DOHH2 (cell line): ENCODE results near the gene DOCK11.
A peak's percentile ranks its signal among the peaks of the same experiment; 100 is the strongest.

Experiments used
- H3F3A ChIP-seq: fragments of 200-600 bp; sonication (generic), shearing (Covaris generic); 2 replicates; pipeline ENCODE4 v1.6.0; 2016; ENCODE audit warnings: antibody characterized with exemption, mild to moderate bottlenecking; ENCODE audit not compliant: control insufficient read depth, insufficient read depth
- H3K27ac ChIP-seq: fragments of 200-600 bp; sonication (generic); 2 replicates; pipeline ENCODE4 v1.5.1; 2014; ENCODE audit warnings: low read depth, mild to moderate bottlenecking, low read length, moderate library complexity
- H3K27me3 ChIP-seq: fragments of 200-600 bp; sonication (generic); 2 replicates; pipeline ENCODE4 v1.6.1; 2014; ENCODE audit warnings: mild to moderate bottlenecking, low read length, mixed read lengths; ENCODE audit not compliant: control insufficient read depth
- H3K36me3 ChIP-seq: fragments of 200-600 bp; sonication (generic); 2 replicates; pipeline ENCODE4 v1.6.1; 2014; ENCODE audit warnings: mild to moderate bottlenecking, low read length, moderate library complexity, mixed read lengths; ENCODE audit not compliant: control insufficient read depth
- H3K4me1 ChIP-seq: fragments of 200-600 bp; sonication (generic); 2 replicates; pipeline ENCODE4 v1.6.1; 2014; ENCODE audit warnings: mild to moderate bottlenecking, low read length, mixed read lengths; ENCODE audit not compliant: control insufficient read depth
- H3K4me2 ChIP-seq: fragments of 200-600 bp; sonication (generic); 2 replicates; pipeline ENCODE4 v1.6.0; 2014; ENCODE audit warnings: mild to moderate bottlenecking, low read length, moderate library complexity
- H3K4me3 ChIP-seq: fragments of 200-600 bp; sonication (generic); 2 replicates; pipeline ENCODE4 v1.5.1; 2014; ENCODE audit warnings: mild to moderate bottlenecking, low read length, mixed read lengths
- H3K79me2 ChIP-seq: fragments of 200-600 bp; sonication (generic); 2 replicates; pipeline ENCODE4 v1.6.1; 2014; ENCODE audit warnings: mild to moderate bottlenecking, low read length, mixed read lengths; ENCODE audit not compliant: control insufficient read depth
- H3K9me2 ChIP-seq: fragments of 200-600 bp; sonication (generic); replicated peaks from 2 replicates; pipeline ENCODE4 v1.6.1; 2014; ENCODE audit warnings: mild to moderate bottlenecking, low read length, mixed read lengths; ENCODE audit not compliant: control insufficient read depth
- H3K9me3 ChIP-seq: fragments of 200-600 bp; sonication (generic); 2 replicates; pipeline ENCODE4 v1.6.1; 2014; ENCODE audit warnings: antibody characterized with exemption, low read length, mixed read lengths; ENCODE audit not compliant: control insufficient read depth, insufficient read depth
- H4K20me1 ChIP-seq: fragments of 200-600 bp; sonication (generic); 2 replicates; pipeline ENCODE4 v1.6.0; 2014; ENCODE audit warnings: low read depth, mild to moderate bottlenecking, antibody characterized with exemption, low read length, moderate library complexity; ENCODE audit not compliant: control insufficient read depth, insufficient read depth
- EZH2phosphoT487 ChIP-seq: fragments of 200-600 bp; sonication (generic); IDR thresholded peaks from 2 replicates; pipeline ENCODE4 v1.6.1; 2017; ENCODE audit warnings: borderline replicate concordance, mild to moderate bottlenecking, antibody characterized with exemption, low read length, moderate library complexity, mixed read lengths
- TF ChIP-seq, protein P1 (sequence below): fragments of 200-600 bp; sonication (generic); IDR thresholded peaks from one replicate; pipeline ENCODE4 v1.5.1; 2014; ENCODE audit warnings: antibody characterized with exemption, mild to moderate bottlenecking, low read depth, low read length; ENCODE audit not compliant: poor library complexity, severe bottlenecking

The DOCK11 gene

DNA sequence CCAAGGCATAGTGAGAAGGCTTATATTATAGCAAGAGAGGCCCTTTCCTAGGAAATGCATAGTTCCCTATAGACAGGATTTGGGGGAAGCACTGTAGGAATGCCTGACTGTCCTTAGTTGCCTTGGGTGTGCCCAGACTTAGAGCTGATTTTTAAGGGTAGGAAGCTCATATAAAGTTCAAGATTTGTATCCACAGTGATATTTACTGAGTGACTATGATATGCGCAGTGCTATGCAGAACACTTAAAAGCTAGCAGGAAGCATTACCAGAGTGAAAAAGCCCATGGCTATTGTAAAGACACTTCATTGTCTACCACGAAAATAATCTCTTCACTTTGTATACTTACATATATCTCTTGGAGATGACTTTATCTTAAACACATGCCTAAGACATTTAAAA is 181.7 kb downstream of the DOCK11 start:
- H3K9me3 ChIP-seq, result no peaks in the 10 kb centered on the region
- H3K79me2 ChIP-seq, result no peaks in the 10 kb centered on the region
- H3K27ac ChIP-seq, result no peak overlapping the region
- no peak overlapping the region for H3K4me3 ChIP-seq
- H3K27me3 ChIP-seq, result no peaks in the 10 kb centered on the region
- H3K36me3 ChIP-seq, result 0 out of 2 replicates have a peak, but pooled peaks cover under 1% of the 10 kb centered on the region
- H3F3A ChIP-seq, result no peaks in the 10 kb centered on the region
- H3K4me1 ChIP-seq, result peaks cover 1% of the 10 kb centered on the region
- TF ChIP-seq, protein P1, sequence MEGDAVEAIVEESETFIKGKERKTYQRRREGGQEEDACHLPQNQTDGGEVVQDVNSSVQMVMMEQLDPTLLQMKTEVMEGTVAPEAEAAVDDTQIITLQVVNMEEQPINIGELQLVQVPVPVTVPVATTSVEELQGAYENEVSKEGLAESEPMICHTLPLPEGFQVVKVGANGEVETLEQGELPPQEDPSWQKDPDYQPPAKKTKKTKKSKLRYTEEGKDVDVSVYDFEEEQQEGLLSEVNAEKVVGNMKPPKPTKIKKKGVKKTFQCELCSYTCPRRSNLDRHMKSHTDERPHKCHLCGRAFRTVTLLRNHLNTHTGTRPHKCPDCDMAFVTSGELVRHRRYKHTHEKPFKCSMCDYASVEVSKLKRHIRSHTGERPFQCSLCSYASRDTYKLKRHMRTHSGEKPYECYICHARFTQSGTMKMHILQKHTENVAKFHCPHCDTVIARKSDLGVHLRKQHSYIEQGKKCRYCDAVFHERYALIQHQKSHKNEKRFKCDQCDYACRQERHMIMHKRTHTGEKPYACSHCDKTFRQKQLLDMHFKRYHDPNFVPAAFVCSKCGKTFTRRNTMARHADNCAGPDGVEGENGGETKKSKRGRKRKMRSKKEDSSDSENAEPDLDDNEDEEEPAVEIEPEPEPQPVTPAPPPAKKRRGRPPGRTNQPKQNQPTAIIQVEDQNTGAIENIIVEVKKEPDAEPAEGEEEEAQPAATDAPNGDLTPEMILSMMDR, result no peak
- no peak for TF ChIP-seq EZH2phosphoT487
- H3K9me2 ChIP-seq, result no peaks in the 10 kb centered on the region
- H3K4me2 ChIP-seq, result no peak overlapping the region
- no peaks in the 10 kb centered on the region for H4K20me1 ChIP-seq

DNA sequence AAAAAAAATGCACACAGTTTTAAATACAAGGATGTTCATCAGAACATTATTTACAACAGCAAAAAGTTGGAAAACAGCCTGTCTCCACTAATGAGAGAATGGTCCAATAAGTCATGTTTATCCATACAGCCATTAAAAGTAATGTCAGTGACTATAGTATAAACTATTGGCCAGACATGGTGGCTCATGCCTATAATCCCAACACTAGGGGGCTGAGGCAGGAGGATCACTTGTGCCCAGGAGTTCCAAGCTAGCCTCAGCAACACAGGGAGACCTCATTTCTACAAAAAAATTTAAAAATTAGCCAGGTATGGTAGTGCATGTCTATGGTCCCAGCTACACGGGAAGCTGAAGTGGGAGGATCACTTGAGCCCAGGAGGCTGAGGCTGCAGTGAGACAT is 183.7 kb downstream of the DOCK11 start:
- Histone ChIP-seq H3K9me3 (no peaks in the 10 kb centered on the region), H3K27ac (no peak overlapping the region), H3F3A (no peaks in the 10 kb centered on the region), H3K4me1 (peaks cover 18% of the 10 kb centered on the region), H4K20me1 (no peaks in the 10 kb centered on the region), H3K4me3 (no peak overlapping the region), H3K36me3 (0 out of 2 replicates have a peak, but pooled peaks cover 9% of the 10 kb centered on the region), H3K27me3 (no peaks in the 10 kb centered on the region), H3K4me2 (no peak overlapping the region), H3K79me2 (no peaks in the 10 kb centered on the region), H3K9me2 (no peaks in the 10 kb centered on the region)
- no peak for TF ChIP-seq EZH2phosphoT487
- TF ChIP-seq, protein P1, result no peak

DNA sequence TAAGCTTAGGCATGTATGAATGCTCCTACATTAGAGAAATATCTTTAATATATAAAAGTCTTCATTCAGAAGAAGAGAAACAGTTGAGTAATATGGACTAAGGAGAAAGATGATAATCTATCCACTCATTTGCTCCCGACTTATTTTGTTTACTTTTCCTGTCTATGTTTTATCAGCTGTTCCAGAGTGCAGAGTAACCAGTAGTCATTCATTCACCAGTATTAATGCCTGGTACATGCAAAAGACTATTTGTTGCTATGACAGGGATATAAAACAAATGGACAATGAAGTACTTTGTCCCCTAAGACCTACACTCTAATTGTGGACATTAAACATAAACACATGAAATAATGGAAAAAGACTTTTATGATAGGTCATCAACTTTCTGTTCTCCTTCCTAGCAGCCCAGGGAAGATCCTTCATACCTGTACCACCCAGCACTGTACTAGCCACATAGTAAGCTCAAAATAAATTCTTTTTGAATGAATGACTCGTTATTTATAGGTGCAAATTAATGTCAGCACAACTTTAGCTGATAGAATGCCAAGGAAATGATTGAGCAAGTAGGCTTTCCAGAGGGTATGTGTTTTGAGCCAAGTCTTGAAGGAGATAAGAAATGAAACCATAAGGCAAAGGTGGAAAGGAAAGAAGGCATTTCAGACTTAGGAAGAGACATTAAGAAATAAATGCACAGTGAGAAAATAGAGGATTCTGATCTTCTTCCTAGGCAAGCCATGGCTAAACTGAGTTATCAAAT is 186.8 kb downstream of the DOCK11 start:
- Histone ChIP-seq H3K4me3 (0 out of 2 replicates have a peak overlapping the region, but pooled peaks have one; percentile 22), H3F3A (no peaks in the 10 kb centered on the region), H3K4me1 (peaks cover 18% of the 10 kb centered on the region), H4K20me1 (no peaks in the 10 kb centered on the region), H3K27ac (no peak overlapping the region), H3K36me3 (peaks cover 13% of the 10 kb centered on the region; the same call in 1 of the 2 replicates), H3K27me3 (no peaks in the 10 kb centered on the region), H3K9me3 (no peaks in the 10 kb centered on the region), H3K79me2 (no peaks in the 10 kb centered on the region), H3K9me2 (no peaks in the 10 kb centered on the region), H3K4me2 (peak overlapping the region; percentile 26)
- TF ChIP-seq, protein P1, result no peak
- no peak for TF ChIP-seq EZH2phosphoT487
